HepG2 (cell line): ENCODE measurements around the gene TPI1. TPM values are rescaled to one million over a fixed set of nuclear protein-coding genes. Genes with fewer than 3 reads are reported as not detected.

Experiments
- ATAC-seq: fragments of 200-7000 bp; cut with Tn5 transposase; 3 replicates; pipeline ENCODE4 v1.9.1; 2020; ENCODE audit warnings: mild to moderate bottlenecking, moderate library complexity
- BruUV-seq: library from RNA; stranded (reverse); fragments of 400-500 nt; replicated peaks from 2 replicates; lab custom pipeline; 2021; lab: Mats Ljungman, UMichigan
- CTCF ChIA-PET: fragments of 300-600 bp; formaldehyde crosslinking; extraction: SDS; loops from one replicate; lab custom pipeline; 2021; ENCODE audit warnings: low total read pairs, inconsistent platforms, low intra/inter-chr PET ratio; lab: Yijun Ruan, JAX
- POLR2A ChIA-PET: fragments of 350-600 bp; sonication (Branson Sonifier 250); formaldehyde crosslinking; loops from one replicate; lab custom pipeline; 2020; ENCODE audit warnings: antibody characterized with exemption, inconsistent platforms; lab: Yijun Ruan, JAX
- DNase-seq: peaks from one replicate; pipeline ENCODE4 v3.0.0-alpha.2; 2015; ENCODE audit warnings: low spot score
- FAIRE-seq: peaks from 3 replicates; lab custom pipeline; 2011; peaks lifted over from hg19 to GRCh38; lab: Jason Lieb, UNC
- H2AFZ ChIP-seq: one replicate; pipeline ENCODE4 v1.6.1; 2011; ENCODE audit warnings: low read length, inconsistent platforms
- H3K27ac ChIP-seq: fragments of 300-600 bp; 3 replicates; pipeline ENCODE4 v1.8.0; 2011; ENCODE audit warnings: mixed run types, mild to moderate bottlenecking, mixed read lengths, low read length, inconsistent platforms; ENCODE audit not compliant: insufficient read depth; ENCODE audit errors: extremely low read length
- H3K27me3 ChIP-seq, 2 experiments: fragments of 200-600 bp in 1 of 2; 2 replicates in 1 of 2; 3 replicates in 1 of 2; pipeline versions ENCODE4 v1.6.0 to v1.8.0; 2011; ENCODE audit warnings: low read length in 2 of 2, mild to moderate bottlenecking in 2 of 2, moderate library complexity in 2 of 2, inconsistent platforms in 1 of 2; ENCODE audit not compliant: insufficient read depth in 2 of 2, control insufficient read depth in 1 of 2
- H3K36me3 ChIP-seq, 2 experiments: fragments of 200-600 bp in 1 of 2; replicated peaks in 1 of 2; 2 replicates in 1 of 2; 3 replicates in 1 of 2; pipeline versions ENCODE4 v1.5.1 to v1.8.0; 2011; ENCODE audit warnings: low read length in 2 of 2, inconsistent platforms in 1 of 2; ENCODE audit not compliant: insufficient read depth in 2 of 2, control insufficient read depth in 1 of 2
- H3K4me1 ChIP-seq: 2 replicates; pipeline ENCODE4 v1.5.1; 2012; ENCODE audit warnings: low read length, inconsistent platforms; ENCODE audit not compliant: insufficient read depth
- H3K4me2 ChIP-seq: 2 replicates; pipeline ENCODE4 v1.6.0; 2011; ENCODE audit warnings: low read depth, low read length, inconsistent platforms
- H3K4me3 ChIP-seq, 3 experiments: fragments of 200-600 bp in 1 of 3; sonication (generic), shearing (Covaris generic) in 1 of 3; replicated peaks in 1 of 3; 2 replicates each; pipeline ENCODE4 v1.5.1; 2011 to 2016; ENCODE audit warnings: low read length in 3 of 3, inconsistent platforms in 2 of 3, low read depth in 2 of 3, mild to moderate bottlenecking in 2 of 3, control low read depth in 1 of 3, mixed read lengths in 1 of 3; ENCODE audit not compliant: insufficient read depth in 1 of 3
- H3K79me2 ChIP-seq: one replicate; pipeline ENCODE4 v1.6.1; 2011; ENCODE audit warnings: low read length, inconsistent platforms; ENCODE audit not compliant: insufficient read depth
- H3K9ac ChIP-seq: 2 replicates; pipeline ENCODE4 v1.6.0; 2011; ENCODE audit warnings: mild to moderate bottlenecking, low read depth, low read length, inconsistent platforms; ENCODE audit not compliant: insufficient read depth
- H3K9me3 ChIP-seq: 2 replicates; pipeline ENCODE4 v1.5.1; 2012; ENCODE audit warnings: mild to moderate bottlenecking, low read length
- H4K20me1 ChIP-seq: 2 replicates; pipeline ENCODE4 v1.6.0; 2011; ENCODE audit warnings: inconsistent platforms, mild to moderate bottlenecking, low read length, moderate library complexity; ENCODE audit not compliant: insufficient read depth
- ARHGAP35 ChIP-seq: sonication (generic); formaldehyde crosslinking; IDR thresholded peaks from 2 replicates; pipeline ENCODE4 v1.9.0; 2022; ENCODE audit warnings: mild to moderate bottlenecking, inconsistent platforms, moderate library complexity, missing genetic modification reagents, borderline replicate concordance
- ESRRA ChIP-seq: sonication (generic); formaldehyde crosslinking; IDR thresholded peaks from 2 replicates; pipeline ENCODE4 v1.5.1; 2020; ENCODE audit warnings: mild to moderate bottlenecking, low read depth, missing genetic modification reagents
- FOXC1 ChIP-seq: sonication (generic); formaldehyde crosslinking; IDR thresholded peaks from 2 replicates; pipeline ENCODE4 v1.8.0; 2022; ENCODE audit warnings: mild to moderate bottlenecking, missing genetic modification reagents, borderline replicate concordance
- KAT2B ChIP-seq: fragments of 150-350 bp; IDR thresholded peaks from 2 replicates; pipeline ENCODE4 v1.6.1; 2014; ENCODE audit warnings: low read depth, low read length, borderline replicate concordance
- MXI1 ChIP-seq: IDR thresholded peaks from 3 replicates; pipeline ENCODE4 v1.6.1; 2012; ENCODE audit warnings: low read depth, low read length, inconsistent platforms, borderline replicate concordance
- NR0B2 ChIP-seq: sonication (generic); formaldehyde crosslinking; IDR thresholded peaks from 2 replicates; pipeline ENCODE4 v1.4.0; 2020; ENCODE audit warnings: mild to moderate bottlenecking, missing genetic modification reagents
- SAP130 ChIP-seq: IDR thresholded peaks from 2 replicates; pipeline ENCODE4 v1.6.1; 2016; ENCODE audit warnings: low read depth
- SRSF4 ChIP-seq: fragments of 200-400 bp; formaldehyde crosslinking; IDR thresholded peaks from one replicate; pipeline ENCODE4 v1.6.1; 2018; ENCODE audit warnings: mild to moderate bottlenecking, low read depth, low read length, moderate library complexity; ENCODE audit not compliant: poor library complexity, severe bottlenecking
- TAF1 ChIP-seq: sonication (generic); formaldehyde crosslinking; IDR thresholded peaks from 2 replicates; pipeline ENCODE4 v1.4.0; 2020; ENCODE audit warnings: missing genetic modification reagents
- TFDP1 ChIP-seq: IDR thresholded peaks from 2 replicates; pipeline ENCODE4 v1.6.1; 2016; ENCODE audit warnings: missing compliant biosample characterization, missing genetic modification reagents, borderline replicate concordance
- YEATS2 ChIP-seq: sonication (generic); formaldehyde crosslinking; IDR thresholded peaks from 2 replicates; pipeline ENCODE4 v1.4.0; 2020; ENCODE audit warnings: missing genetic modification reagents, borderline replicate concordance
- ZBTB14 ChIP-seq: sonication (generic); formaldehyde crosslinking; IDR thresholded peaks from 2 replicates; pipeline ENCODE4 v1.4.0; 2020; ENCODE audit warnings: missing genetic modification reagents
- ZKSCAN8 ChIP-seq: IDR thresholded peaks from 2 replicates; pipeline ENCODE4 v1.6.1; 2016; ENCODE audit warnings: borderline replicate concordance, missing genetic modification reagents, missing compliant biosample characterization
- ZNF121 ChIP-seq: sonication (generic); formaldehyde crosslinking; IDR thresholded peaks from 2 replicates; pipeline ENCODE4 v1.5.0; 2020; ENCODE audit warnings: mild to moderate bottlenecking, missing genetic modification reagents
- ZNF326 ChIP-seq: sonication (generic); formaldehyde crosslinking; IDR thresholded peaks from 2 replicates; pipeline ENCODE4 v1.4.0; 2020; ENCODE audit warnings: missing genetic modification reagents, borderline replicate concordance
- ZNF432 ChIP-seq: sonication (generic); formaldehyde crosslinking; IDR thresholded peaks from 2 replicates; pipeline ENCODE4 v1.5.0; 2020; ENCODE audit warnings: missing genetic modification reagents, mild to moderate bottlenecking, borderline replicate concordance
- ZNF558 ChIP-seq: sonication (generic); formaldehyde crosslinking; IDR thresholded peaks from 2 replicates; pipeline ENCODE4 v1.9.0; 2022; ENCODE audit warnings: mild to moderate bottlenecking, missing genetic modification reagents, borderline replicate concordance
- ZNF567 ChIP-seq: sonication (generic); formaldehyde crosslinking; IDR thresholded peaks from 2 replicates; pipeline ENCODE4 v1.8.1; 2023; ENCODE audit warnings: mild to moderate bottlenecking, missing genetic modification reagents, borderline replicate concordance
- ZNF704 ChIP-seq: sonication (generic); formaldehyde crosslinking; IDR thresholded peaks from 2 replicates; pipeline ENCODE4 v1.8.1; 2023; ENCODE audit warnings: mild to moderate bottlenecking, inconsistent platforms, moderate library complexity, missing genetic modification reagents, borderline replicate concordance
- ZSCAN31 ChIP-seq: sonication (generic); formaldehyde crosslinking; IDR thresholded peaks from 2 replicates; pipeline ENCODE4 v1.5.0; 2020; ENCODE audit warnings: low read depth, mild to moderate bottlenecking, missing genetic modification reagents
- WGBS: methylation state at CpG from one replicate; pipeline ENCODE4 v1.1.6; 2017; ENCODE audit warnings: low lambda C conversion rate; 5-methylcytosine and 5-hydroxymethylcytosine counted together
- in situ Hi-C: cut with HindIII; loops from 2 replicates; pipeline ENCODE4 v1.10.0; 2017; ENCODE audit warnings: low pct_unique_long_range_greater_than_20kb; ENCODE audit not compliant: extremely low pct_ligation_motif_present
- intact Hi-C: fragments of 100-400 bp; cut with micrococcal nuclease; formaldehyde crosslinking; loops from one replicate; pipeline ENCODE4 v1.10.0; 2022; ENCODE audit not compliant: unreplicated experiment
- polyA plus RNA-seq, 8 experiments: library from polyadenylated mRNA; depleted of rRNA in 3 of 8; stranded (reverse) in 7 of 8; unstranded in 1 of 8; fragments of >200 nt; fragmentation: Illumina TruSeq in 4 of 8; extraction: Trizol in 4 of 8; gene quantifications; 2 replicates each; pipeline versions ENCODE4 v1.2.1 to v1.2.3, GENCODE V29; 2011 to 2016; ENCODE audit warnings: low read depth in 4 of 8, missing spikeins in 1 of 8, mixed read lengths in 1 of 8; ENCODE audit not compliant: insufficient read depth in 1 of 8
- total RNA-seq, 5 experiments: library from RNA; depleted of rRNA; stranded (reverse); fragments of >200 nt; fragmentation: Illumina TruSeq; extraction: Trizol; gene quantifications; 2 replicates each; pipeline ENCODE4 v1.2.3, GENCODE V29; 2016; ENCODE audit warnings: low read depth in 1 of 5

The TPI1 gene
- total and polyA plus RNA-seq, 2 of the 13 experiments (the other 11 are each of a cell fraction or from before 2014, with no cell fraction given), result 945 to 2,535 TPM

- Histone ChIP-seq H3K9ac (0 out of 2 replicates have a peak overlapping the region, but pooled peaks have one; percentile 0), H3K4me3 (peak overlapping the region in 1 of 3 experiments; percentile 11; a peak in 1 of 6 replicates), H4K20me1 (no peaks in the 10 kb centered on the region), H3K27me3 (no peaks in the 10 kb centered on the region), H3K27ac (no peak overlapping the region), H3K79me2 (peaks cover 16% of the 10 kb centered on the region), H3K36me3 (peaks cover 9 to 14% of the 10 kb centered on the region in 2 experiments; a peak in 4 of 5 replicates), H3K4me2 (peak overlapping the region; percentile 65), H3K9me3 (no peaks in the 10 kb centered on the region), H2AFZ (no peak overlapping the region), H3K4me1 (peaks cover 24% of the 10 kb centered on the region)
- intact Hi-C loops (loop anchor here (10.0 kb wide), 1 partner anchor 213 kb away; no protein-coding TSS in a partner anchor), in situ Hi-C loops (loop anchor here (5.0 kb wide), 1 partner anchor 75 kb away; the partner anchor contains the start of gene MLF2)
- 38% methylated on average over 5 of the region's 8 CpGs for WGBS
- CTCF ChIA-PET, result interaction anchor here (0.8 kb wide), 1 partner anchor 91 kb away, joined by 3 read pairs; no protein-coding TSS in a partner anchor
- peak; percentile 24 for ATAC-seq
- POLR2A ChIA-PET, result interaction anchor here (1.5 to 4.7 kb wide), 5 partner anchors 25 to 104 kb away, joined by 3 to 20 read pairs (median 15); partner anchors contain the start of genes CDCA3, COPS7A, MLF2 and PTMS
- BruUV-seq, result TSS peak; percentile 14
- peak; percentile 85 for FAIRE-seq
- peak; percentile 67 for DNase-seq
- TF ChIP-seq YEATS2 (CRISPR knock-in tag) (peak; percentile 27; the same call in 1 of the 2 replicates), ZKSCAN8 (CRISPR knock-in tag) (no peak), ZSCAN31 (CRISPR knock-in tag) (no peak), ZNF121 (CRISPR knock-in tag) (no peak), ZNF326 (no peak), ZNF558 (CRISPR knock-in tag) (no peak), KAT2B (no peak), ZBTB14 (CRISPR knock-in tag) (no peak), ESRRA (CRISPR knock-in tag) (no peak), ZNF567 (CRISPR knock-in tag) (0 out of 2 replicates have a peak, but pooled peaks have one; percentile 56), ARHGAP35 (no peak), SRSF4 (no peak), ZNF432 (CRISPR knock-in tag) (no peak), MXI1 (peak; percentile 44; the same call in 1 of the 3 replicates), FOXC1 (CRISPR knock-in tag) (no peak), NR0B2 (CRISPR knock-in tag) (no peak), ZNF704 (no peak), TFDP1 (CRISPR knock-in tag) (0 out of 2 replicates have a peak, but pooled peaks have one; percentile 13), TAF1 (peak; percentile 35; the same call in 1 of the 2 replicates), SAP130 (CRISPR knock-in tag) (peak; percentile 42; the same call in 1 of the 2 replicates)
Measured at GRCh38 chr12:6827437-6827911, 39.9 kb upstream of the TPI1 start.
